Fibroblast of skin of back (primary cell): ENCODE data around the gene CAMTA2.
A peak's percentile ranks its signal among the peaks of the same experiment; 100 is the strongest.

Source experiments
- DNase-seq: peaks from one replicate; pipeline ENCODE4 v3.0.0-alpha.2; 2013

The CAMTA2 gene

DNA sequence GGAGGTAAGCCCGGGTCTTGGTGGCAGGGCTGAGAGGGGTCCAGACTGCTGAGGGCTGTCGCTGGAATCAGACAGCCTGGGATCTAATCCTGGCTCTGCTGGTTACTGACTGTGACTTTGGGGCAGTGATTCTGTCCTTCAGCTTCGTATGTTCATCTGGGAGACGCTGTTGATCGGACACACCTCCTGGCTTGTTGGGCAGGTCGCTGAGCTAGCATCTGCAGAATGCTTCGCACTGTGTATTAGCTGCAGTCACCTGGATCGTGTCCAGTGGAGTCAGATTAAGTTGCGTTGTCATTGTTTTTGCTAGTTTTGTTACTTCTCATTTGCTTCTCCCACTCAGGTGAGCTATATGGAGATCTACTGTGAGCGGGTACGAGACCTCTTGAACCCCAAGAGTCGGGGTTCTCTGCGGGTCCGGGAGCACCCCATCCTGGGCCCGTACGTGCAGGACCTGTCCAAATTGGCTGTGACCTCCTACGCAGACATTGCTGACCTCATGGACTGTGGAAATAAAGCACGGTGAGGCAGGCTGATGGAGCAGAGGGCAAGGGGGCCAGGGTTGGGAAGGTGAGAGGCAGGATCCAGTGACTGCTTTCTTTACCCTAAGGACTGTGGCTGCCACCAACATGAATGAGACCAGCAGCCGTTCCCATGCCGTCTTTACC lies 14.8 kb upstream of the CAMTA2 start:
- no peak for DNase-seq

DNA sequence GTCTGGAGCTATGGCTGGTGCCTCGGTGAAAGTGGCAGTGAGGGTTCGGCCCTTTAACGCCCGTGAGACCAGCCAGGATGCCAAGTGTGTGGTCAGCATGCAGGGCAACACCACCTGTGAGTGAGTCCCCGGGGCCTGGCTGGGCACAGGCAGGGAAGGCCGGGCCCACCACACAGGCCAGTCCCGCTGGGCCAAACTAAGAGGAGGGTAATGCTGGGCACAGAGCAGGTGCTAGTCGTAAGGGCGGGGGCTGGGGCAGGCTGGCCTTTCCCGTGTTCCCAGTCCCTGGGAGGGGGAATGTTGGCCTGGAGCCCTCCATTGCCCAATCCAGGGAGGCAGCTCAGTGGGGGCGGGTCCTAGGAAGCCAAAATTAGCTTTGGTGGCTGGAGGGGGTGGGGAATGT lies 12.8 kb upstream of the CAMTA2 start:
- no peak for DNase-seq

DNA sequence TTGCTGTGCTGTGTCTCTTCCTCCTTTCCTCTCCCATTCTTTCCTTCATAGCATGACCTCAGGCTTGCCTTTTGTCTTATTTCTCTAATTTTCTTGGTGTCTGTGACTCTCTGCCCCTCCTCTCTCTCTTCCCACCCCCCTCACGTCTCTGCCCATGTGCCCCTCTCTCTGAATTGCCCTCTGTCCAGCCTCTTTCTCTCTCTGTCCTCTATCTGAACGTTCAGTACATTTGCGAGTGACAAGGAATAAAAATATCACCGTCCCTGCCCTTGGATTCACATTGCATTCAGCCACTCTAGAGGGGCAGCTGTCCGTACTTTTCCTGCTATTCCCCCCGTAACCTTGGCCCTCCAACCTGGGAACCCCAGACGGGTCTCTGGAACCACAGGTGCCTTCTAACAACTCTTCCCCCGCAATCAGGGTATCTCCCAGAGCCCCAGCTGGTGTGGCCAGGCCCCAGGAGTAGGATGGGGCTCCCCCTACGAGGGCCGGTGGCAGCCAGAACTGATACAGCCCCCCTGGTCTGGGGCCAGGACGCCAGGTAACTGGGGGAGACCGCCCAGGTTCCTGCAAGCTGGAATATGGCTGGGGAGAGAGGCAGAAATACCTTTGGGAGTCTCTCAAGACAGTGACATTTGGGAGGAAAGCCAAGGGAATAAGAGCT lies 12.1 kb upstream of the CAMTA2 start:
- DNase-seq, result no peak

DNA sequence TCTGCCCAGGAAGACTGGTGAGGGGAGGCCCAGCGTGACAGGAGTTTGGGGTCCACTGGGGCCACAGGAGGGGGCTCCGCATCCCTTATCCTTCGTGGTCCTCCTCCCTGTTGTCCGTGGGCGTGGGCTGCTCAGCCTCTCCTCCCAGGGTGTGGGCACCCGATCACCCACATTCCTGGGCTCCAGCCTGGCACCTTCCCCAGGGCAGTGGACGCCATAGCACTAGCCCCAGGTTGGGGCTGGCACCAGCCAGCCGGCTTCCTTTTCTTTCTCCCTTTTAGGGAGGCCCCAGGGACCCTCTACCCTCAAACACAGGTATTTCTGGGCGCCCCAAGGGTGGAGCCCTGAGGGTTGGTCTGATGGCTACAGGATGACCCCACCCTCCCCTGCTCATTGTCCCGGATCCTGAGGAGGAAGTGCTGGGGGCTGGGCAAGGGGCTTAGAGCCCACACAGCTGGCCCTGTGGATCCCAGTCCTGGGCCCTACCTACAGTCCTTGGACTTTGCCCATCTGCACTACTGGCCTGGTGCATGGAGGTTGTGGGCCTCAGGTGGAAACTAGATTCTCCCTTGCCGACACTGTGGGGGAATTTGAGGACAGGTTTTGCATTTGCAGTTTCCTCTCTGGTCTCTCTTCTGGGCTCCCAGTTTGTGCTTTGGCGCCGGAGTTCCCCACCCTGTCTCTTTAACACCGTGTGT lies 11.4 kb upstream of the CAMTA2 start:
- no peak for DNase-seq

DNA sequence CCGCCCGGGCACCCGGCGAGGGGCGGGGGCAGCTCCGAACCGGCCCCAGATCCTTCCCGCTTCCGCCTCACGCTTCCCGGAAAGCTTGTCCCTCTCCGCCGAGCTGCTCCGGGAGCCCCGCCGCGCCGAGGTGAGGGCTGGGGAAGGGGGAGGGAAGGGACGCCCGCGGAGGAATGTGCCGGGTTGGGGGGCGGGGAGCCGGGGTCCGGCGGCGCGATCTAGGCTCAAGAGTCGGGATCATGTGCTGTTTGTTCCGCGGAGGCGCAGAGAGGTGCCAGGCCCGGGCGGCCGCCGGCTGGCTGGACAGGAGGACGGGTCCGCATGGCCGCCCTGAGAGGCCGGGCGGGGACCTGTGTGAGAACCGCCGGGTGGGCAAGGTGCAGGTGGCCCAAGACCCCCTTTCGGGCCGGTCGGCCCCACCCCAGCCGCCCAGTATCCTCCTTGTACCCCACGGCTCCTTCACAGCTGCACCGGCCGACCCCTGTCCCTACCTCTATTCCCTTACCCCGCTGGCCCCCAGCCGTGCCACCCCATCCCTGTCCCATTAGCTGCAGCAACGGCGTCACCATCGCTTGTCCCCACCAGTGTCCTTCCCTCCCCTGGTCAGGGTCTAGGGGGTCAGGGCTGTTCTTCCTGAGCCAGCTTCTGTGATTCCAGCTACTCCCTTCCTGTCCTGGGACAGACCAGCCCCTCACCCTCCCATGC lies 10.7 kb upstream of the CAMTA2 start:
- no peak for DNase-seq

DNA sequence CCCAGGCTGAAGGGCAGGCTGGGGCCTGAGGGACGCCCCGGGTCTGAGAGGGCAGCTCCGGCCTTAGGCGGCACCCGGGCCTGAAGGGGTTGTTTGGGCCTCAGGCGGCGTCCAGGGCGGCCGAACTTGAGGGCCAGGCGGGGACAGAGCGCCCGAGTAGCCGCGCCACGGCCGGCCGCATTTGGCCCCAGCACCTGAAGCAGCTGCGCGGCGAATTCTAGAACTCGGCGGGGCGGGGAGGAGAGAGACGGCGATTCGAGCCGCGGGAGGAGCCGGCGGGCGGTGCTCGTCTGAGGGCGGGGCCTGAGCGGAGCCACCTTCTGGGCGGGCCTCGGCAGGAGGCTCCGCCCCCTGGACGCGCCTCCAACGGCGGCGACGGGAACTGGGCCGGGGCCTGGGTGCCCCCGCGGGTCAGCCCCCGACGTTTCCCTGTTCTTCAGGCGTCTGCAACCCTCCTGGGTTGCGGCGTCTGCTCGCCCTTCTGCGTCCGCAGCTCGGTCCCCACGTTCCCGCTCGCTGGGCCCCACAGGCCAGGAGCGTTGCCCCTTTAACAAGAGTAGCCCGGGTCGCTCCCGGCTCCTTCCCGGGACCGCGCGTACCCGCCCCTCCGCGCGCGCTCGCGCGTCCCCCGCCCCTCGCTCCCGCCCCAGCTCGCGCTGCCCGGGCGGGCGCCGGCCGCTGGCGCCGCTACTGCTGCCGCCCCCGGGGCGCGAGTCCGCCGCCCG lies 10.0 kb upstream of the CAMTA2 start, which contains the start of the genes INCA1 and KIF1C:
TSS of gene INCA1 (minus strand) at position 221 of the 725 bp plus-strand sequence. CDS start 3,085 bp downstream, outside the sequence.
TSS of gene KIF1C (plus strand) at position 649 of the 725 bp plus-strand sequence. CDS start 2,297 bp downstream, outside the sequence.
- DNase-seq, result peak; percentile 85

DNA sequence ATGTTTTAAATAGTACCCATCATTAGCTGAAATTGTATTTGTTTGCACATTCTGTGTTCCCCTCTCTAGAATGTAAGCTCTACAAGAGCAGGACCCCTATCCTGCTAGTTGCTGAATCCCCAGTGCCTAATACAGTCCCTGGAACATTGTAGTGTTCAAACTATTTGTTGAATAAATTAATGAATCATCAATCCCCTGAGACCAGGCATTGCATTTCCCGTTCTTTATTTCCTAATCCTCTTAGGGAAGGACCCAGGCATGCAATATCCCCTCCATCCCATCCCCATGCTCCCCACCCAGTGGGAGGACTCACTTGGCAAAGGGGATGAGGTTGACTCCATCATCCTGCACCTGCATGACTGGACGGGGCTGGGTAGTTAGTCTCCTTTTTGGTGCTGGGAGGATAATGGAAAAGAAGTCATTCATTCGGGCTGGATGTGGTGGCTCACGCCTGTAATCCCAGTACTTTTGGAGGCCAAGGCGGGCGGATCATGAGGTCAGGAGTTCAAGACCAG lies 6.7 kb upstream of the CAMTA2 start:
- peak; percentile 18 for DNase-seq

DNA sequence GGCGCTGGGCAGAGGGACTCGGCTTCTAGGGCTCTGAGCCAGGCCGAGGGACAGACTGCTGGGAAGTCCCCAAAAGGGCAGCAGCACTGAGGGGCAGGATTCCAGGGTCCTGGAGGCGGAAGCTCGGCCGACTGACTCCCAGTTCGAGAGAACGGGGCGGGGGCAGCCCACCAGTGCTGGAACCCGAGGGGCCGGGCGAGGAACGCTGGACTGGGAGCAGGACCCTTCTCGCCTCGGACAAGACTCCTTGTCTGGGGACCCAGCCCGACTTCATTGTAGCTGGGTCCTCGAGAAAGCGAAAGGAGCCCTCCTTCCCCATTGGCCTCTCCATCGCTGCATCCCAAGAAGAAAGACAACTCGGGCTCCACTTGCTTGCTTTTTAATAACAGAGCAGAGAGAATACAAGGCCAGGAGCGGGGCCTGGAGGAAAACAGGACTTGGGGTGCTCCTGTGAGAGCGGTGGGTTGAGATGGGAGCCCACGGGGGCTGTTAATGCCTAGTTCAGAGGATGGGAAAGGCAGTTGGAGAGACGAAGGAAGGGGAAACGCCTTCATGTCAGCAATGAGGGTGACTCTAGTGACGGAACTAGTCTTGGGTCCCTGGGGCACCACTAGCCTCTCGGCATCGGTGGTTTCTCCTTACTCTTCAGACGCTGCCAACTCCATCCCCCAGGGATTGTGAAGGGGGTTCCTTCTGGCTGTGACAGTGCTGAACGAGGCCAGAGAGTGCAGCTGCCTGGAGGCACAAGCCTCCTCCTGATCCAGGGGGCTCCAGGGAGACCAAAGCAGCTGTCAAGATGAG lies 492 bp upstream of the CAMTA2 start:
- DNase-seq, result peak; percentile 42

DNA sequence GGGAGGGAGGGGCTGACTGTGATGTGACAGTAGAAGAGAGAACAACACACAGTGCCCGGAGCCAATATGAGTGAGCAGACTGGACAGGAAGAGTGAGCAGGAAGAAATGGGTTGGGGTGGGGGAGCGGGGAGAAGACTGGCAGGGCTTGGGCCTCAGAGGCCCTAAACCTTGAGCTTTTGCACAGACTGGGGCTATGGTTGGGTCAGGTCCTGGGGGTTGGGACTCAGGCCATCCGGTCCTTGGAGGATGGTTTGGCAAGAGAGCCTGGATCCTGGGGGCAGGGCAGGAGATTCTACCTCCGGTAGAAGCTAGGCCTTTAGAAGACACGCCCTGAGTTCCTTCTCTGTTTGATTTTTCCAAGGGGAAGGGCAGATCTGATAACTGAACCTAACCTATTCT lies 1.1 kb downstream of the CAMTA2 start:
- DNase-seq, result peak; percentile 19

DNA sequence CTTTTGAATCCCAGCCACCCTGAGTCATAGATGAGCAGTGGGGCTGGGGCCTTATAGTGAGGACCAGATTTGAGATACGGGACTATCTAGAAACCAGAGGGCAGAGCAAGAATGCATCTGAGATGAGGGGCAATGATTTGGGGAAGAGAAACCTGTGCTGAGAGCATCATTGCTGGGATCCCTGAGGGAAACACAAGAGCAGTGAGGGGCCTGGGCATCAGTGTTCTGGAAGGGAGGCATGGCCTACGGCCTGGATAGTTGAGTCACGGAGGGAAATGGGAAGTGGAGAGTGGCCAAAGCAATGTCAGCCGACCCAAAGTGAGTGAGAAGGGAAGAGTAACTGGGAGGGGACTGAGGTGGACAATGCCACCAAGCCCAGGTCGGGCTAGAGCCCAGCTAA lies 5.2 kb downstream of the CAMTA2 start:
- no peak for DNase-seq

DNA sequence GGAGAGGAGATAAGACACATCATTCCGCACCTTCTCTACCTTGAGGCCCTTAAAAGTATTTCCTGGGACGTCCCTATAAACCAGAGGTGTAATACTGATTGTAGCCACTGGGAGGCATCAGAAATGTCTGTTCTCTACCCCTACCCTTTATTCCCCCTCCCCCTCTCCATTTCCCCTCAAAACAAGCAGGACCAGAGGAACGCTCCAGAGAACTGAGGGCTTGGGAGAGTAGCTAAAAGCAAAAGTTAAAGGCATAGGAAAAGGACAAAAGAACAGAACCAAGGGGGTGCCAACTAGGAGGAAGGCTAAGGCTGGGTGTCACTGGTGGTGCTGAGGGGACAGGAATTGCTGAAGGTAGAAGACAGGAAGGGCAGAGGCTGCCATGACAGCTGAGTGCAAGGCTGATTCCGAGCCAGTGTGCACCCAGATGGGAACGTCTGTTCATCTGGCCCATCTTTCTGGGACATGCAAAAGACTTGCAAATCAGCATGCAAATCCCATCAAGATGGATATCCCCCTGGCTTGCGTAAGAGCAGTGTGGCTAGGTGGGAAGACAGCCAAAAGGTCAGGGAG lies 6.7 kb downstream of the CAMTA2 start:
- peak; percentile 65 for DNase-seq

DNA sequence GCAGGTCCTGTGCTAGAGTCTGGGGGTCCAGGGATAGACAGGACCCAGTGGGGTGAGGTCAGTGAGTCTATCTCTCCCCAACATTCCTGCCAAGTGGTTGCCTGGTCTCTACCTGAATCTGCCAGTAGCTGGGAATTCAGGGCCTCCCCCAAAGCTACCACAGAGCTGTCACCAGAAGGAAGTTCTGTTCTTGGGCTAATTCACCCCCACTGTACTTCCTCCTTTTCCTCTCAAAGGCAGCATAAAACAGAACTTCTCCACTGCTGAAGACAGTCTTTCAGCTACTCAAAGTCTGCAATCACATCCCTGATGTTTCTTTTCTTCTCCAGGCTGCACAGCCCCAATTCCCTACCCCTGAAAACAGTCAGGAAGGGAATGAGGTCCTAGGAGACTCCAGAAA lies 8.7 kb downstream of the CAMTA2 start:
- no peak for DNase-seq

DNA sequence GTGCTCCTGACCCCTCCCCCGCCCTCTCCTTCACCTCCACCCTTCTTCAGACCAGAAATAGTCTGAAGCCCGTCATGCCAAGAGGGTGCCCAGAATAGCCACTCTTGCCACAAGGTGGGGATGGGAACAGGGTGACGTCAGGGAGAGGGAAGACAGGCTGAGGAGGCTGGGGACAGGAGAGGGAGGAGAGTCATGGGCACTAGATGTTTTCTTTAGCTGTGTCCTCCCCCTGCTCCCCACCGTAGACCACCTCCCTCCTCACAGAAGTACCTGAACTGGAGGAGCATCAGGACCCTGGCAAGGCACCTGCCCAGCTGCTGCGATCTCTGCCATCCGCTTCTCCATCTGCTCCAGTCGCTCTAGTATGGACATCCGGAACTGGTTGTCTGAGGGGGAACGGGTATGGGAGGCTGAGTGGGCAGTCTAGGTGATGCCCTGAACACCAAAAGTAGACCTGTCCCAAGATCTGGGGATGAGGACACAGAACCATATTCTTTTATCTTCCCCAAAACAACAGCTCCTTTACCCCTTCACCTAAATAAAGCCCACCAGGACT lies 13.3 kb downstream of the CAMTA2 start:
- DNase-seq, result no peak

DNA sequence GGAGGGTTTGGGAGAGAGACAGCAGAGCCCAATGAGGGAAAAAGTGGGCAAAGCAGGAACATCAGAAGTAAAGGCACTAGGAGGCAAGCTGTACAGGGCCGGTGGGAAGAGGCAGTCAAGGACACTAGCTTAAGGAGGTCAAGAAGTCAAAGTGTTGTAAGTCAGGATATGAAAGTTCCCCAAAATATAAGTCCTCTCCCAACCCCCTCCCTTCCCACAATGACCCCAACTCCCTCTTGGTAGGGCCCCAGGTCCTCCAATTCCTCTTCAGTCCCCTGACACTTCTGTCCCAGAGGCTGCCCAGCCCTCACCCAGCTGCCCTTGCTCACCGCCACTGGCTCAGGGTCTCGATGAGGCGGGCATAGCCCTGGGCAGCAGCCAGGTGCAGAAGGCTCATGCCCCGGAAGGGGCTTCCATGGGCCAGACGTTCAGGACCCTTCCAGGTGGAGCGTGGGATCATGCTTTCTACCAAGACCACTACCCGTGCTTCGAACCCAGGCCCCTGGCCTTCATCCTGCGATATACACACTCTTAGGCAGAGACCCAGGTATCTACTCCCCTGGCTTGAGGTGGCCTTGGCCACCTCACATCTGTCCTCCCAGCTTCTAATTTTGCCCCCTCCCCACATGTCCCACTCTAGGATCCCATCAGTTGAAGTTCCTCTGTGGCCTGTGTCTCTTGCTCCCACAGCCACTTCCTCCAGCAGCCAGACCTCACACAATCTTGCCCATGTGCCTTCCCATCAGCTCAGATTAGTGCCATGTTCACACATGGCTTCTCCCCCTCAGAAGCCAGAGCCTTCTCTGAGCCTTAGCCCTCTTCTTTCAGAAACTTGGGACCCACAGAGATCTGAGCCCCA lies 14.0 kb downstream of the CAMTA2 start:
- DNase-seq, result no peak

DNA sequence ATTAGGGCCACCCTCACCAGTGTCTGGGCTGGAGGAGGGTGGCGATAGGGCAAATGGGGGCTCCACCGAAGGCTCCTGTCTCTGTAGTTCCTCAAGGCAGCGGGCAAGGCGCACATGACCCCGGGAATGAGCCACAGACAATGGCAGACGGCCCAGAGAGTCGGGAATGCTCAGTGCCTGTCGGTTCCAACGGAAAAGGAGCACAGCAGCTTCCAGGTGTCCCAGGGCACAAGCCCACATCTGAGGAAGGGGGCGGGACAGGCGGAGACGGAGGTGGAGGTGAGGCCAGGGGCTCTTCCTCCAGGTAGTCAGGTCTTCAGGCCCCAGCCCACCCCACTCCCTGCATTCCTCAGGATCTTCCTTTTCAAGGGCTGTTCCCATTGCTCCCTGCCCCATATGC lies 14.7 kb downstream of the CAMTA2 start:
- DNase-seq, result no peak

DNA sequence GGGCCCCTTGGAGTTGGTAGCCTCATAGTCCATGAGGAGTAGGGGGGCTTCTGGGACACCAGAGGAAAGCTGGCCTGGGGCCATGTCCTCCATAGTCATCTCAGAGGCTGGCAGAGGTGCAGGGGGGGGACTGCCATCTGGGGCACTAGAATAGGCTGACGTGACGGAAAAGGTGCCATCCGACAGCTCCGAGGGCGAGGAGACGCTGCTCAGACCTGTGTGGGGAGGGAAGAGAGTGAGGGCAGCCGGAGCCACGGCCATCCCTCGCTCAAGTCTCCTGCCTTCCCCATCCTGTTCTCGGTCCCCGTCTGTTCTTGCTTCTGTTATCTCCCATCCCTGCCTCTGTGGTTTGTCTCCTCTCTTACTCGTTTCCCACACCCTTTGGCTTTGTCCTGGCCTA lies 15.2 kb downstream of the CAMTA2 start:
- no peak for DNase-seq

DNA sequence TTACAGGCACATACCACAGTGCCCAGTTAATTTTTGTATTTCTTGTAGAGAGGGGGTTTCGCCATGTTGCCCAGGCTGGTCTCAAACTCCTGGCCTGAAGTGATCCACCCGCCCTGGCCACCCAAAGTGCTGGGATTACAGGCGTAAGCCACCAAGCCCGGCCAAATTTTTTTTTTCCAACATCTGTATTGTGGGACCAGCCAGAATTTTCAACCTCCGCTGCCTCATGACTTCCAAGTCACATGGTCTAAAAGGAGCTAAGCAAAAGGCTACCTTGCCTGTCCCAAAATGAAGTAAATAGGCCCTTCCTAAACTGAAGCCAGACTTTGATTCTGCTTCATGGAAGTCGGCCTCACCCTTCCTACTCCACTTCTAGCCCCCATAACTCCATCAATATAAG lies 15.6 kb downstream of the CAMTA2 start:
- DNase-seq, result no peak

DNA sequence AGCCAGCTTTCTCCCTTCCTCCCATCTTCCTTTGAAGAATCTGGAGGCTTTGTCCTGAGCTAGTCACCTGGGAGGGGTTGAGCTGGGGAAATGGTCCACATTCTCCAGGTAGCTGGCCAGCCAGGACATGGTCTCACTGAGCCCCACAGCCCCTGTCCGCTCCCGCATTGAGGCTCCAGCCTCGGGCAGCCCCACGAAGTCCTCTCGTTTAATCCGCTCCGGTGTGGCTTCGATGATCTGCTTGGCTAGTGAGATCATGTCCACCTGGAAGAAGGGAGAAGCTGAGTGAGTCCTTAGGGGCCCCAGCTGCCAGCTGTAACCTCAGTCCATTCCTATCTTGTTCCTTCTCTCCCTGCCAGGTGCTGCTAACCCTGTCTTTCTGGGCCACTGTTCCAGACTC lies 17.2 kb downstream of the CAMTA2 start:
- no peak for DNase-seq

DNA sequence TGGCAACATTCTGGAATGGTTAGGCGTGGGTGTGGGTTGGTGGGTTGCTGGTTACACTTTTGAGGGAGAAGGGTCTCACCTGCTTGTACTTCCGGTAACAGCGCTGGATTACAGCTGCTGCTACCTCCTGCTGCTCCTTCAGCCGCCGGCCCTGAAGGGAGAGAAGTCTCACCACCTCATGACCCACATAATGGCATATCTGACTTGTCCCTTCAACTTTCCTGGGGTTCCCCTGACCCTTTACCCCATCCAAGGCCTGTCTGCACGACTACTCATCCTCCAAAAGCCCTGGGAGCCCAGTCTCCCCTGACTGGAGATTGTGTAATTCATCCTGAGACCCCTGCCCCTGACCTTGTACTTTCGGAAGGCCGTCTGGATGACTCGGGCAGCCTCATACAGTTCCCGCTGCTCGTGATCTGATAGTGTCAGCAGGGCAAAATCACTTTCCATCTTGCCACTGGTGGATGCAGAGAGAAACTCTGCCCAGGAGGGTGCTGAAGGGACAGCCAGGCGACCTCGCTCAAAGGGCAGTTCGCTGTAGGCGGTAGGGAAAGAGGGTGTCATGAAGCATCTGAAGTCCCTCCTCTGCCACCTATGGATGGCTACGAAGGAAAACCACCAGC lies 17.8 kb downstream of the CAMTA2 start:
- peak; percentile 31 for DNase-seq
